Midbrain (tissue), 1 donor: ENCODE data around the gene IL22.
A peak's percentile ranks its signal among the peaks of the same experiment; 100 is the strongest.
"Not testable (repeated sequence)": the region's sequence is repeated elsewhere in the genome, so short reads cannot be mapped to it uniquely, and the experiment has no call there.

Source experiments
- DNase-seq: peaks from one replicate; lab custom pipeline; 2025; lab: John Stamatoyannopoulos, UW

IL22 gene

DNA sequence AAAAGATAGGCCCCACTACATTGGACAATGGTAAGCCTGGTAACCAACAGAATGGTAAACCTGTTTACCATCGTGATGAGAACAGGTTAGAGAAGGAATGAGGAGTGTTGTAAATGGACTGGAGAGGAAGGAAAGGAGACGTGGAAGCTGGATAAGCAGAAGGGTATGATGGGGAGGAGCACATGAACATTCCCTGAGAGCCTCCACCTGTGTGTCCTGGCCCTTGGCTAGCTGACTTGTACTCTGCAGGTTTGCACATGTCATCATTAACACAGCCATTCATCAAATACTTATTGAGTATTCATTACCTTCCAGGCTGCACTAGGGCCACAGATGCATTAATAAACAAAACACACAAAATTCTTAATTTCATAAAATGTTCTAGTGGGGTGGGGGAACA, 23.4 kb downstream of the IL22 start:
- no peak for DNase-seq

DNA sequence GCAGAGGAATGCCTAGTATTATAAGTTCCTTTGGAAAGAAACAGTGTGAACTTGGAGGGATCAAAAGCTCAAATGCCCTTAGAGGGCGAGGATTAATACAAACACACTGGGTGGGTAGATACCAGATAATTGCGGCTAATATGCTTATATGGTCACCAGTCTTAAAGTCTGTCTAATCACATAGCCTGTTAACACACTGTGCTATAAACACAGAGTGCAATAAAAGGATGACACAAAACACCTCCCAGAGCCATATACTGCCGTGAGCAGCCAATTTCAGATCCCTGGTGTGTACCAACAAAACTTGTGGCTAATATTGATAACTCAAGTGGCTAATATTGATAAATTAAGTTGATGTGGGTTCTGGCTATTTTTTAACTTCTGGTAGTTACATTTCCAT, 26.0 kb downstream of the IL22 start:
- DNase-seq = no peak

DNA sequence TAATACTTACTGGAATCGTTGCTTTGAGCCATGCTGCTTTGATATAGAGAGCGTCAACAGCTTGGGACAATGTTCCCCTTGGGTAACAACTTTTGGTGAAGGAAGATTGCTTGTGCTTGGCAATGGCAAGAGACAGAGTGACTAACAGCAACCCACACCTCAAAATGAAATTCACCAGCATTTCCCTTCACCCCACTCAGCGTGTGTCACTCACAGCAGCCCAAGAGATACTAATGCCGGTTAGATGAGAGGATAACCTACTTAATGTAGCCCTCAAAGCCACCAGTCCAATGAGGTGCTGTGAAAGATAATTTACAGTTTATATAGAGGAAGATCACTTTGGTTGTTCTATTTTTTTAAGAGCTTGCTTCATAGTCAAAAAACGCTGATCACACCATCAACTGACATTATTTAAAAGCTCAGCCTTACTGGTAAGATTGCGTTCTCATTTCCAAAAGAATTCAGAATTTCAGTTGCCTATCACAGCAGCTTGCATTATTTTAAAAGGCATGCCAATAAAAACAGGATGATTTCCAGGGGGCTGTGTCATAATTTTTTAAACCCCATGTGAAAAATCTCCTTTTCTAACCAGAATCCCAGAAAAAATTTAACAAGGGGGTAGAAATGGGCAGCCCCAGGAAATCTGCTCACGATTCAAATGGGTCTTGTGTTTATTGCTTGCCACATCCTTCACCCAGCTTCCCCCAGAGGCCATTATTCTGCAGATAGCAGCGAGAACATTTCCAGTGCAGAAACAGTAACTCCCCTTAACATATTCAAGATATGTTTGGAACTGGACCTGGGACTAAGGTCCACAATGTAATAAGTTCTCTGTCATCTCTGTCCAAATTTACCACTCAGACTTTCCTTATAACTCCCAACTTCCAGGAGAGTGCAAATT, 27.6 kb downstream of the IL22 start, which contains the start of gene IL26:
IL26 (minus strand) TSS at position 235 of the 901 bp plus-strand sequence; CDS start at position 181, 54 bp downstream.
- no peak for DNase-seq

DNA sequence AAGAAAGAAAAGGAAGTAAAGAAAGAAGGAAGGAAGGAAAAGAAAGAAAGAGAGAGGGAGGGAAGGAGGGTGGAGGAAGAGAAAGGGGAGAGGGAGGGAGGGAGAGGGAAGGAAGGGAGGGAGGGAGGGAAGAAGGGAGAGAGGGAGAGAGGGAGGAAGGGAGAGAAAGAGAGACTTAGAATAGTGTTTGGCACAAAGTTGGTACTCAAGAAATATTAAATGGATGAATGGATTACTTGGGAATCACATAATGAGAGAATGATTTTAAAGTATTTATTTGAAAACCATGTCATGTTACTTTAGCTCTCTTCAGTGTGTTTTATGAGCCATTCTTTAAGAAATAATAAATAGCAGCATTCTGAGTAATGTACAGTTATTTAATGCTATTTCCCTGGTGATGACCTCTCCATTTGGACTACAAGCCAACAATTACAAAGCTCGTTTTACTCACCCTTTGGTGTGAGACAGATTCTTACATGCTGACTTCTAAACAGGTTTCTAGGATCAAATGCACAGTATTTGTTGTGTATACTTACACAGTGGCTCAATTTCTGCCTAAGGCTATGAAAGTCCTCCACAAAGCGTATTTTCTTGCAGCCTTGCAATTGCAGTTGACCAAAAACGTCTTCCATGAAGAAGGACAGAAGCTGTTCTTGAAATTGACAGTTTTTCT, 28.7 kb downstream of the IL22 start:
- no peak for DNase-seq

DNA sequence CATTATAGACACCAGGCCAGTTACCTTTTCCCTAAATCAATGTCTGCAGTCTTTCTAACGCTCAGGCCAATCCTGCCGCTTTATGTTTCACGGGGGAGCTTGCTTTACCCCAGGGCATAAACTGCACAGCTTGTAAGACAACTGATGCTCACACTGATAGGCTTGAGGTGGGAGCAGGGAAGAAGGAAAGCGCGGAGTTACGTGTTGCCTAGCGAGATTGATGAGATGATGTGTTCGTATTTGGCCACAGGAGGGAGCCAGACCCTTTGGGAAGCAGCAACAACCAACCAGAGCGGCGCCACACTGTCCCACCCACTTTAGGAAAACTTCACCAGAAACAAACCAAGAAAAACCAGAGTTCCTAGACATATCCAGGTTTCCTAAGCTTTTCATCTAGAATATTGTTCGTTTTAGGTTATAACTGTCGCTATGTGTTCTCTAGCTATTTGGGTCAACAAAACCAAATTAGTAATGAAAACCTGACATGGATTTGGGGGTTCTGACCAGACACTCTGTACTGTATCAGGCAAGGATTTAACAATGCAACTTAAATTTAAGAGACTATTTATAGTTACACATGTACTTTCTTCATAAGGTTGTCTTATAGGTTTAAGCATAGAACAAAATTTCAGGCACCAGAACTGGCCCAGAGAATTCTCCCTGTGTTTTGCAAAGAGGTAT, 30.2 kb downstream of the IL22 start:
- peak; percentile 80 for DNase-seq

DNA sequence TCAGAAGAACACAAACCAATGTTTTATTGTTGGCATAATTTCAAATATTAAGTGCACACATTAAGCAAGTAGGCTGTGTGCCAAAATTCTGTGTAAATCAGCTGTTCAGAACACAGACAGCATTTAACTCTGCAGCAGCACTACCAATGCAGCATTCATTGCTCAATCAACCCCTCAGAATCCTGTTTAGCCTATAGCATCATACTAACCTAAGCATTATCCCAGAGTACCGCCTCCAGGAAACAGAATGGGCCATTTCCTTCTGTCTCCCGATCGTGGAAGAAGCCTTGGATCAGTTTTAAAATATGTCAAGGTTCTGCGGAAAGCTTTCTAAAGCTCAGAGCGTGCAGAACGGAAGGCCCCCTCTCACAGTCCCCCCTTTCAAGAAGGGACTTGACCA, 31.1 kb downstream of the IL22 start:
- DNase-seq = no peak

DNA sequence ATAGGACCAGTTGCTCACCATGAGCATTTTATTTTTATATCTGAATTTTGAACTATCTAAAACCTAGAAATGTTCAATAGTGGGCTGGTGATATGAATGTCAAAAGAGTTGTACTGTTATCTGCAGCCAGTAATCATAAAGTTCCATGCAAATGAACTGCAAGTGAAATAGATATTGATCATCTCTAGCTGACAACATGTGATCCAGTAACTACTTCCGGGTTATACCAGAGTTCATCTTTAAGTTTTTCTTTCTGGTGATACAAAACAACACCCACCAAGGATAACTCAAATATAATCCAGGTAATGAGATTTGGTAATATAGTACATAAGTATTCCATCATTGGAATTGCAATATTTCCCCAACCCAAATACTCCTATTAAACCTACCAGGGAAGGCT, 31.9 kb downstream of the IL22 start:
- DNase-seq = no peak

DNA sequence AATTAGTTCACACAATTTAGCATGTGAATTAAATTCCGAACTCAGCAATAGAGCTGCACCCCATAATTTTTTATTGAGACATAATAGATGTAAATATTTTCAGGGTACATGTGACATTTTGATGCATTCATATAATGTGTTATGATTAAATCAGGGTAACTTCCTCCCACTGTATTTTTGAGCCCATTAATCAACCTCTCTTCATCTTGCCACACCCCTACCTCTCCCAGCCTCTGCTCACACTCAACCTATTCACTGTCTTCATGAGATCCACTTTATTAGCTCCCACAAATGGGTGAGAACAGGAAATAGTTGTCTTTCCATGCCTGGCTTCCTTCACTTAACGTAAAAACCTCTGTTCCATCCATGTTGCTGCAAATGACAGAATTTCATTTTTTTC, 42.5 kb downstream of the IL22 start:
- DNase-seq = no peak

DNA sequence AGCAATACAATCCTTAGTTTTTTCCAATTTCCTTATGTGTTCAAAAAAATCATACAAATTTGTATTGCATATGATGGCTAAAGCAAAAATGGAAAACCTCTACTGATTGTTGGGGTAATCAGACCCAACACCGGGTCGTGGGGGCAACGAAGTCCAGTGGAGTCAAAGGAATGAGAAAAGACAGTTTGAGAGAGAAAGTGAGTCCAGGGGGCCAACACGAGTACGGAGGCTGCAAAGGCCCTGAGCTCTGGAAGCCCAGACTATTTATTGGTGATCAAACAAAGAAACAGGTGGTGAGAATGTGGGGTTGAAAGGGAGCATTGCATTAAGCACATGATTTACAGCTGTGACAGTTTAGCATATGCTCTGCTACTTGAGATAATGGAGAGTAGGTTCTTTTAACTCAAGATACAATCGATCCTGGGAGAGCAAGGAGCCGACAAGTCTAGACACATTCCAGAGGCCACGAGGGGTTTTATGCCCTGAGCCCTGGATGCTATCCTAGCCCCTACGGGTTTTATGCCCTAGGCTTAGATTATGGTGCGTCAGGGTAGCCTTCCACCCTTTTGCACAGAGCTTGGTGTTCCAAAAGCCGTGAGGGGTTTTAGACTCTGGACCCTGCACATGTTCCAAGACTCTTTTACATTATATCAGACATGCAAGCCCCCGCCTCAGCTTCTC, 44.2 kb downstream of the IL22 start:
- not testable (repeated sequence) for DNase-seq

DNA sequence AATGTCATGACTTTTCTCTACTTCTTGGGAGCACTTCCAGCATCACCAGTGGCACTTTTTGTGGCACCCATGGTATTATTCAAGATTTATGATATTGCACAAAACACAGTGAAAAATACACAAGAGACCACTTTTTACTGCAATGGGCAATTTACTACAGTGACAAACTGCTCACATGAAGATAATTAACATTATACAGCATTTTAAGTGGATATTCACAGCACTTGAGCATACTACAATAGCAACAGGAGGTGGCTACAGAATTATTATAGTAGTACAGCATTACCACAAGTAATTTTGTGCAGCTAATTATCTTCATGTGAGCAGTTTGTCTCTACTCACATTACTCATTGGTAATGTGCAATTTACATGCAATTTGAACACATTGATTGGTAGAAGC, 46.1 kb downstream of the IL22 start:
- DNase-seq = no peak

DNA sequence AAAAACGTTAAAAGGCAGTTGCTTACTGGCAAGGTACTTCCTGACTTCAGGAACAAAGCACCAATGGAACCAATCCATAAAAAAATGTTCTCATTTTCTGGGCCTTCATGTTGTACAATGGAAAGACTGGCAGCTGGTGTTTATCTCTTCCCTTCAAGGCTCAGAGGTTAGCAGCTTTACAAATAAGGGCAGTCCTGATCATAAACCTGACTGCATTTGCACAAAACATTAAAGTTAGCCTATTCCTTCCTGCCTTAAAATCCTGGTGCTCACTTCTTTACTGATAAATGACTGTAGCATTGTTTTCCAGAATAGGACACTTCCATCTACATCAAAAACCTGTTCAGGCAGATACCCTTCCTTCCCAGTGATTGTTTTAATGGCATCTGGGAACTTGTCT, 47.0 kb downstream of the IL22 start:
- no peak for DNase-seq

DNA sequence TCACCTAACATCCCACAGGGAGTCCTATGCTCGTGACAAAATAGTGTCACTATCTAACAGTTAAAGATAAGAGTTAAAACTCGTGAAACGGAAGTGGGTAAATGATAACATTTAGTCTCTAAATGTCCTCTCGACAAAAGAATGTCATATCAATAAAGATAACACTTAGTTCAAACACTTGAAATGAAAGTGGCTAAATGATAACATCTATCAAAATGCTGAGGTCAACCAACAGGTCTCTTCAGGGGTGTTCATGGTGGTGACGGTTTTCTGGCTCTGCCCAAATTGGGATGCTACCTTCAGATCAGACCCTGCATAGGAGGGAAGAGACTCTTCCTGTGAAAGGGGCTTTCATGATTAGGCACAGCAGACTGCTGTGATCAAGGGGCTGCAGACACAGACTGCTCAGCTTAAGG, 49.9 kb downstream of the IL22 start:
- DNase-seq = no peak

DNA sequence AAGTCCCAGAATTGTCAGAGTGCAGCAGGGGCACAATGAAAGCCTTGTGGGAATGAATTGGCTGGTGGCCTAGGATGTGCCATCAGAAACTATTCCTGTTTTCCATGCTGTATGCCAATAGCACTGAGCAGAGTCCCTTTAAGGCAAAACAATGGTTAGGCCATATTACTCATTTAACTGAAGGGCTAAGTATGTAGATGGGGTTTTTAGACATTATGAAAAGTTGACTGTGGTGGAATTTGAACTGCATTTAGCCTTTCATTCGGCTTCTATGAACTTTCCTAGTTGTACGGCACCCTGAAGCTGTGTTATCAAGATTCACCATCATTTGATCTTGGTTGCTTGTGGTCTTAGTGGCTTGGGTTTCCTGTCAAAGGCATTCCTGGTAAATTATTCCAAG, 52.5 kb downstream of the IL22 start:
- no peak for DNase-seq

DNA sequence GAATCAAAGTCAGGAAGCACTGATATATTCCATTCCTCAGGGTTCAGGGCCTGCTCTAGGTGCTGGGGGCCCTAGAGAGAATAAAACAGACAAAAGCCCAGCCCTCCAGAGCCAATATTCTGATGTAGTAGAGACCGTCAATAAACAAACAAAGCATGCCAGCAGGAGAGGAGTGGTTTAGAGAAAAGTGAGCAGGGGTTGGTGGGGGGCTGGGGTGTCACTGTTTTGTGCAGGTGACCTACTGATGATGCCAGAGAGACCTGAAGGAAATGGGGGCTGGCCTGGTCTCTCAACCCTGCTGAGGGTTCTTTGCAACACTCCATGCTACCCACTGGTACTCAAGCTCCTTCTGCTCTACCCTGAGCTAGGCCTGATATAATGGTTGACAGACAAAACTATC, 54.3 kb downstream of the IL22 start:
- no peak for DNase-seq

DNA sequence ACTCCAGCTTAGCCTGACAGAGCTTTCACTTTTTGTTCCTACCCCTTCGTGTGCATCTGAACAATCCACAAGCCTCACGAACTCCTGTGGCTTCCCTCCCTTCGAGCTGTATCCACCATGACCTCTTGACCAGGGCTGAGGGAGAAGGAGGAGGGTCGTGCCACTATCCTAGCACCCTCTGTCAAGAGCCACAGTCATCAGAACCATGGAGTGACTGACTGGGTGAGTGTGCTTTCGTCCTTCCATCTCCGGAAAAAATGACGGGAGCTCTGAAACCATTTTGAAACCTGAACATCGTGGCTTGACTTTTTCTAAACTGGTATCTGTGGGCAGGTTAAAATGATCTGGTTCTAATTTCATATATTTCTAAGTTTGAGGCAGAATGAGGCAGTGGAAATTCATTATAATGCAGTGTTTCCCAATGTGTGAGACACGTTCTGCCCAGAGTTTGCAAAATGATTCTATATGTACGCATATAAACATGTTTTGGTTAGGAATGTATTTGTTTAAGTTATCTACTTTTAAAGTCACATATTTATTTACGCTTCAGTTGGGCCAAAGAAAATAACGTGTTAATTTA, 54.8 kb downstream of the IL22 start:
- no peak for DNase-seq
